SIG-M5 treated with dmso at 0.1 percent for 504 hours (cell line): ENCODE data around the gene MOB3B.

ENCODE experiments used
- DNase-seq: peaks from one replicate; lab custom pipeline; 2025; ENCODE audit not compliant: unreplicated experiment; lab: John Stamatoyannopoulos, UW

MOB3B gene

DNA sequence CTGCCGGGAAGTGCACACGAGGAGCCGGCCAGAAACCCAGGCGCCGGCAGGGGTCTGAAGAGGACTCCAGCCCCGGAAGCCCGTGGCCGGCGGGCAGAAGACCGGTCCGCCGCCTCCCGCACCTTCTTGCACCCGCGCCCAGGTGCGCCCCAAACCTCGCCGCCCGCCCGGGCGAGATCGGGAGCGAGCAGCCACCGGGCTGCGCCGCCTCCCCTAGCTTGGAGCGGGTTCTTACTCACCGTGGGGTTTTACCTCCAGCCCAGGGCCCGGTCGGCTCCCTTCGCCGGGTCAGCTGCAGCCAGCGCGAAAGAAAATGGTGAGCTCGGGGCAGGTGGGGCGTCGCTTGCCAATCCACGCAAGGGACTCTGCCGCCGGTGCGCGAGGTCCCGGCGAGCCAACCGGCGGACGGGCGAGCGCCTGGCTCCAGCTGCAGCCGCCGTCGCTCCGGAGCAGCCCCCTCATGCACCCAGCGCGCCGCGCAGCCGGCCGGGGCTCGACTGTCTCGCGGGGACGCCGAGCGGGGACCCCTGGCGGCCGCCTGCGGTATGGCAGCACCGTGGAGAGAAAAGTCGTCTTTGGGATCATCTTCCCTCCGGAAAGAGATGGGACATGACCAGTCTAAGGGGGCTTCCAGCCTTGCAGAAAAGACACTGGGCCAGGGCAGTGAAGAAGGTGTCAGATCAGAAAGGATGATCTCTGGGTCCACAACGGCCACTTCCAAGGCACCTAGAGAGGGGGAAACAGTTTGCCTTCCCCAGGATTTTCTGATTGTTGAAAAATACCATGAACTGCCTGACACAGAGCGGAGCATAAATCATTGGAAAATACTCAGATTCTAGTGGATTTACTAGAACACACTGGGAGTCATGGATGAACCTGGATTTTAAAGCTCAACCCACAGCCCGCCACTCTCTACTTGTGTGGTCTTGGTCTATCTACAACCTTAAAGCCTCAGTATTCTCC is at the start of gene MOB3B:
Gene MOB3B (minus strand): TSS at position 499 of the 963 bp plus-strand sequence. CDS start 74,264 bp downstream, outside the sequence.
- peak; percentile 38 for DNase-seq

GRCh38 chr9:27573634-27574590 is 44.3 kb upstream of the MOB3B start:
- DNase-seq = peak; percentile 98

DNA sequence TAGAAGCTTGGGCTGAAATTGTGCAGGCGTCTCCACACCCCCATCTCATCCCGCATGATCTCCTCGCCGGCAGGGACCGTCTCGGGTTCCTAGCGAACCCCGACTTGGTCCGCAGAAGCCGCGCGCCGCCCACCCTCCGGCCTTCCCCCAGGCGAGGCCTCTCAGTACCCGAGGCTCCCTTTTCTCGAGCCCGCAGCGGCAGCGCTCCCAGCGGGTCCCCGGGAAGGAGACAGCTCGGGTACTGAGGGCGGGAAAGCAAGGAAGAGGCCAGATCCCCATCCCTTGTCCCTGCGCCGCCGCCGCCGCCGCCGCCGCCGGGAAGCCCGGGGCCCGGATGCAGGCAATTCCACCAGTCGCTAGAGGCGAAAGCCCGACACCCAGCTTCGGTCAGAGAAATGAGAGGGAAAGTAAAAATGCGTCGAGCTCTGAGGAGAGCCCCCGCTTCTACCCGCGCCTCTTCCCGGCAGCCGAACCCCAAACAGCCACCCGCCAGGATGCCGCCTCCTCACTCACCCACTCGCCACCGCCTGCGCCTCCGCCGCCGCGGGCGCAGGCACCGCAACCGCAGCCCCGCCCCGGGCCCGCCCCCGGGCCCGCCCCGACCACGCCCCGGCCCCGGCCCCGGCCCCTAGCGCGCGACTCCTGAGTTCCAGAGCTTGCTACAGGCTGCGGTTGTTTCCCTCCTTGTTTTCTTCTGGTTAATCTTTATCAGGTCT is 43.5 kb upstream of the MOB3B start, which contains the start of gene C9orf72:
Gene C9orf72 (minus strand): TSS at position 564 of the 716 bp plus-strand sequence. CDS start 6,361 bp downstream, outside the sequence.
- peak; percentile 82 for DNase-seq

- peak; percentile 88 for DNase-seq
Observed at GRCh38 chr9:27572566-27572917, 42.9 kb upstream of the MOB3B start.

- no peak for DNase-seq
Observed at GRCh38 chr9:27572061-27572460, 42.4 kb upstream of the MOB3B start.

GRCh38 chr9:27571011-27571410 is 41.4 kb upstream of the MOB3B start:
- DNase-seq = no peak

GRCh38 chr9:27569406-27569805 is 39.8 kb upstream of the MOB3B start:
- no peak for DNase-seq

GRCh38 chr9:27566118-27566517 is 36.5 kb upstream of the MOB3B start:
- DNase-seq = no peak

- DNase-seq = no peak
Observed at GRCh38 chr9:27565696-27566095, 36.1 kb upstream of the MOB3B start.

DNA sequence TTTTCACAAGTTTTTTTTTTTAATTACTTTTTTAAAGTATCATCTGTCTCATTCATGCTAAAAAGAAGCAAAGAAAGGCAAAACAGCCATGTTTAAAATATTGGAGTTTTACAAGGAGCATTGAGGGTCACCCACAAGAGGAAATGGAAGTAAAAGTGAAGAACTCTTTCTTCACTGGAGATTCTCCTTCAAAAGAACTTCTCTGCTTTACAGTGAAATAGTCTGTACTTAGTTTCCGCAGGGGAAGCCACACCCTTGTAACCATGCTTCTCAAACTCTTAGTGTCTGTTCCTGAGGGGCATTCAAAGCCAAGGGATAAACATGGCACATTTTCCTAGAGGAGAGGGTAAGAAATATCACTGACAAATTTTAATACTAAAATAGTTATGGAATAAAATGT is 35.1 kb upstream of the MOB3B start:
- peak; percentile 50 for DNase-seq

DNA sequence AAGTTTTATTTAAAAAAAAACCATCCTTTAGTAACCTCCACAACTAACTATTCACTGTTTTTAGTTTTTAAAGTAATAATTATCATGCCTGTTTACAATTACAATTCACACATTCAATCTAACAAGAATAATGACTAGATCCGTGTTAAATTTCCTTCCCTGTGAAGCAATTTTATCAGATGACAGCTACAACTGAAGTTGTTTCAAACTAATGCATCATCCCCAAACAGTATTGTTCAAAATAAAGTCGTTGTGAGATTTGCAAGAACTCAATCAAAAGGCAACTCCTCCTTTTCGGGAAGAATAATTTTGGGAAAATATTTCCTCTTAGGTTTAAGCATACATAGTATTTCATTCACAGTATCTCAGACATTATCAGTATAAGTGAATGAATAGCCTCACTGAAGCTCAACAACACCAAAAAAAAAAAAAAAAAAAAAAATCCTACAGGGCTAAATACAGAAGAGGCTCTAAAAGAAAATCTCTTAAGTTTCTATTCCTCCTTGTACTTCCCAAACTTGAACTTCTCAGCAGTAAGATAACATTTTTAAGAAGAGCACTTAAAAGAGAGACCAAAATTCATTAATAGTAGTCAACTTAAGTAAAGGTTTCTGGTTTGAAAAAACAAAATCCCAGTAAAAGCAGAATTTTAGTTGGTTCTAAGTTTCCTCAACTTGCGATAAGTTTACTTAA is 34.3 kb upstream of the MOB3B start:
- DNase-seq = peak; percentile 25

DNA sequence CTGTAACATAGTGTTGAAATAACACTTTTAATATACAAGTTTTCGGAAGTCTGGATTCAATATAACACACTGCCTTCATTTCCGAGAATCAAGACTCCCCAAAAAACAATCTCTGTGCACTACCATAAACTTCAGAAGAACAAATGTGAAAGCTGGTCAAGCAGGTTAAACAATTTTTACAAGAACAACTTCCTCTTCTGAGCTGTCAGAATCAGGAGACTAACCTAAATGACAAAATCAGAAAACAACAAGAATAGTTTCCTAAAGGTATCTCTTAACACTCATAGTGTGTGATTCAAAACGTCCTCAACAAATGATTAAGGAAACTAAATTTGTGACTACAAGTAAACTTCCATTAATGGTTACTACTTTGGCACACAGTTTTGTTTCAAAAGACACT is 32.1 kb upstream of the MOB3B start:
- DNase-seq = no peak

DNA sequence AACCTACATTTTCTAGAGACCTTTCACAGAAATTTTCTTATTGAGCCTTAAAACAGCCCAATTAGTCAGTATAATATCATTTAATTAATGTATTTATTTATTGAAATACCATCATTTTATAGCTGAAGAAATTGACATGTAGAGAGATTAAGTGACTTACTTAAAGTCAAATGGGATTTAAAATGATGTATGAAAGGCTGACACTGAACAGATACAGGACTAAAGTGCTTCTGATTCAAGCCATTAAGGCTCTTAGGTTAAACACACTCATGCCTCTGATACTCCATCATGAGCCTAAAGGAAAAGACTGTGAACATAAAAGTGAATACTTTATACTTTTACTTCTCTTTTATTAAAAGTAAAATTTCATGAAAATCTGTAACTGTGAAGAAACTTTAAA is 30.8 kb upstream of the MOB3B start:
- DNase-seq = no peak

DNA sequence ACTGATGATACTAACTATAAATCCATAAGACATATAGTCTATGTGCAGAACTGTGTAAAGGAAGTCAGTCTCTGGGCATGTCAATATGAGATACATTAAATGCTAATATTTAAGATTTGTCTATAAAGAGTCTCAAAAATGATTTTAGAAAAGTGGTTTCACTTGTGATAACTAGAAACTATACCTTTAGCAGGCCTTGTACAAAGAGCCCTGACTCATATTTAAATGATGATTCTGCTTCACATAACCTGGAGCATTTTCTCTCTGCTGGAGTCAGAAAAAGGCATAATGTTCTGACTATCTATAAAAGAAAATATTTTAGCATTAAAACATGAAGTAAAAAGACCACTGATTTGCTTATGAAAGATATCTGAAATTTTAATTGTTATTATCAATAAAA is 28.7 kb upstream of the MOB3B start:
- DNase-seq = no peak

GRCh38 chr9:27556470-27556869 is 26.9 kb upstream of the MOB3B start:
- no peak for DNase-seq

DNA sequence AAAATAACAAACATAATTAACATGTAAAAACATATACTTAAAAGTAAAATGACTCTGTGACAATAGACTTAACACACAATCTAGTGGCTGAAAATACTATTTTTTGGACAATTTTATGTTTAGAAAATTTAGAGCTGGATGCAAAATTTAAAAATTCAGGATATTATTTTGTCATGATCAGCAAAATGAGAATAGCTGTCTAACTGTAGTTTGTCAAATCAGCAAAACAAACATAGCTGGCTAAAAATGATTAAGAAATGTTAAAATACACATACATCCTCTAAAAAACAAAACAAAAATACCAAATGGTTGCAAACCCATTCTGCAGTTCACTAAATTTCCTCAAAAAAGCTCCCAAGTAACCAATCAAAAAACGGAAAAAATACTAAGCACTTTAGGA is 25.1 kb upstream of the MOB3B start:
- no peak for DNase-seq

DNA sequence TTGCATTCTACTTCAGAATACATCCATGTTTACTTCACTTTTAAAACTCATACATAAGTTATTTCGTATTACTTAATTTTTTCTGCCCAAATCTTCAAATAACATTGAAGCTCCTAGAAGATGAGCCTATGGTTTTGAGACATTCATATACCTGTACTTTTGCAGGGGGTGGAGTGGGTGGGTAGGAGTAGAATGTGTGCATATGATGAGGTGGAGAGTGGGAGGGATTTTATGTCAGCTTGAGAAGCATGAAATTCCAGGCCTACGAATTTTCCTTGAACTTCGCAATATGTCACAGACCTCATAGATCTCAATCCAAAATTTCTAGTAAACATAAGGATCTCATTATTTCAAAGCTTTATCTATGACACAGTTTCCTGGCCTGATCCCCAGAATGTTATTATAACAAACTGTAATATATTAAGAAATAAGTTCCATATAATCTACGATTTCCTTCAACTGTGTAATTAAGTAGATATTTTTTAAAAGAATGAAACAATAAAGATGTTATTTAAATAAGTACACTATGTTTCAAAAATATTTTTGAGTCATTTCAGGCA is 19.7 kb upstream of the MOB3B start:
- no peak for DNase-seq

GRCh38 chr9:27548055-27548741 is 18.6 kb upstream of the MOB3B start:
- DNase-seq = peak; percentile 10

DNA sequence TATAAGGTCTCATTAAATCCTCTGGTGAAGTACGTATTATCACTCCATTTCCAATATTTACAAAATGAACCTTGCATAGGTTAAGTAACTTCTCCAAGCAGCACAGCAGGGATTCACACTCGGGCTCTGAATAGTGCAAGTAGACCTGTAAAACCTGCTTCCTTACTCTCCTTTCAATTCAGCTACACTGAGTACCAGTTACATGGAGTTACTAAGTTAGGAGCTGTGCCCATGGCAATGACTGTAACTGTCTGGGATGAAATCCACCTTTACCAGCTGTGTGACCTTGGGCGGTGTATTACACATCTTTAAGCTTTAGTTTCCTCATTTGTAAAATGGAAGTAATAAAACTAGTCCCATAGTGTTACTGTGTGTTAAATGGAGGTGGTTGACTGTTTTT is 15.9 kb upstream of the MOB3B start:
- DNase-seq = no peak
